Measurements from ENCODE around the gene C11orf21.

The C11orf21 gene

DNA sequence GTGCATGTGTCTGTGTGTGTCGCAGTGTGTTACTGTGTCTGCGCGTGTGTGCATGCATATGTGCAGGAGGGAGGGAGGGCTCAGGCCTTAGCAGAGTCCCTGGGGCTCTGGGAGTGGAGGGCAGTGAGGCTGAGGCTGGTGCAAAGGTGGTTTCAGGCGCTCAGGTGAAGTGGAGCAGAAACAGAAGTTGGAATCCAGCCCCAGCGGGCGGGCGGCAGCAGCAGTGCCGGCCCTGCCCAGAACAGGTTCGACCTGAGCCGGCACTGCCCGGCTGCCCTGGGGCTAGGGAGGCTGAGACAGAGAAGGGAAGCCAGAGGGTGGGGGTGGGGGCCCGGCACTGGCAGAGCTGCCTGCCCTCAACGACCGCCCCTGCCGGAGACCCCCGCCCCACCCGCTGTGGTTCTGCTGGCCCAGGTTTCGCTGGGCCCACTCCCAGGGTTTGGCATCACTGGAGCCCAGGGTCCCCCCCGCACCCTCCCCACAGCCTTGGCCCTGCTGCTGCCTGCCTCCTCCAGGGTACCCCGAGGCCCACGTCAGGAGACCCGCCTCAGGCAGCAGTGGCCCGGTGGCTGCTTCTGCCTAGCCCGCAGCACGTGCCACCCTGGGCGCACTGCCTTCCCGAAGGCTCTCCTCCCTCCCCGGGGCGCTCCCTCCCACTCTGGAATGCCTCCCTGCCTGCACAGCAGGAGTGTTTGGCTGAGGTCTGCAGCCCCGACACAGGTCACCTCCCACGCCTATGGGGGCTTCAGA is 44.6 kb downstream of the C11orf21 start:
- TF ChIP-seq, protein P1, sequence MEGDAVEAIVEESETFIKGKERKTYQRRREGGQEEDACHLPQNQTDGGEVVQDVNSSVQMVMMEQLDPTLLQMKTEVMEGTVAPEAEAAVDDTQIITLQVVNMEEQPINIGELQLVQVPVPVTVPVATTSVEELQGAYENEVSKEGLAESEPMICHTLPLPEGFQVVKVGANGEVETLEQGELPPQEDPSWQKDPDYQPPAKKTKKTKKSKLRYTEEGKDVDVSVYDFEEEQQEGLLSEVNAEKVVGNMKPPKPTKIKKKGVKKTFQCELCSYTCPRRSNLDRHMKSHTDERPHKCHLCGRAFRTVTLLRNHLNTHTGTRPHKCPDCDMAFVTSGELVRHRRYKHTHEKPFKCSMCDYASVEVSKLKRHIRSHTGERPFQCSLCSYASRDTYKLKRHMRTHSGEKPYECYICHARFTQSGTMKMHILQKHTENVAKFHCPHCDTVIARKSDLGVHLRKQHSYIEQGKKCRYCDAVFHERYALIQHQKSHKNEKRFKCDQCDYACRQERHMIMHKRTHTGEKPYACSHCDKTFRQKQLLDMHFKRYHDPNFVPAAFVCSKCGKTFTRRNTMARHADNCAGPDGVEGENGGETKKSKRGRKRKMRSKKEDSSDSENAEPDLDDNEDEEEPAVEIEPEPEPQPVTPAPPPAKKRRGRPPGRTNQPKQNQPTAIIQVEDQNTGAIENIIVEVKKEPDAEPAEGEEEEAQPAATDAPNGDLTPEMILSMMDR (conservative IDR thresholded peaks at IDR 0.05; ENCODE audit: low read depth), result no peak
- CTCF ChIA-PET, result no interaction called here
- POLR2A ChIA-PET (ENCODE audit: low non-redundant PET), result no interaction called here
- H3K27ac ChIP-seq, result peak overlapping the region; percentile 88
- DNase-seq (ENCODE audit: low spot score), result peak; percentile 69

DNA sequence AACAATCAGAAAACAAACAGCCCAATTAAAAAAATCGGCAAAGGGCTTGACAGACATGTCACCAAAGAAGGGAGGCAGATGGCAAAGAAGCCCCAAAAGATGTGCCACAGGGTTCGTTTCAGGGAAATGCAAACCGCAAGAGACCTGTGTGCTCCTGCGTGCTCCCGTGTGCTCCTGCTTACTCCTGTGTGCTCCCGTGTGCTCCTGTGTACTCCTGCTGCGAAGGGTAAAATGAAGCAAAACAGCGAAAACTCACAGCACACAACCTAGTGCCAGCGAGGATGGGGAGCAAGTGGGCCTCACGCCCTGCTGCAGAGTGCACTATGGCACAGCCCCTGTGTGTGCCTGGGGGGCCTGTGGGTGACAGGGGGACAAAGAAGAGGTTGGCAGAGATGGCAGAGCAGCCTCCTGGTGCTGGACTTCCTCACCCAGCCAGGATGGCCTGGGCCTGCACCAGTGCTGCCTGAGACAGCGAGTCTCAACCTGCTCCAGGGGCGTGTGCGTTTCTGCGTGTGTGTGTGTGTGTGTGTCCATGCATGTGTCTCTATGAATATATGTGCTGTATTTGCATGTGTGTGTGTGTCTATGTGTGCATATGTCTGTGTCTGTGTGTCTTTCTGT is 45.3 kb downstream of the C11orf21 start:
- ChIA-PET POLR2A (ENCODE audit: low non-redundant PET) (no interaction called here), CTCF (no interaction called here)
- H3K27ac ChIP-seq, result peak overlapping the region; percentile 88
- TF ChIP-seq, protein P1 (conservative IDR thresholded peaks at IDR 0.05; ENCODE audit: low read depth), result no peak
- peak; percentile 54 for DNase-seq (ENCODE audit: low spot score)

DNA sequence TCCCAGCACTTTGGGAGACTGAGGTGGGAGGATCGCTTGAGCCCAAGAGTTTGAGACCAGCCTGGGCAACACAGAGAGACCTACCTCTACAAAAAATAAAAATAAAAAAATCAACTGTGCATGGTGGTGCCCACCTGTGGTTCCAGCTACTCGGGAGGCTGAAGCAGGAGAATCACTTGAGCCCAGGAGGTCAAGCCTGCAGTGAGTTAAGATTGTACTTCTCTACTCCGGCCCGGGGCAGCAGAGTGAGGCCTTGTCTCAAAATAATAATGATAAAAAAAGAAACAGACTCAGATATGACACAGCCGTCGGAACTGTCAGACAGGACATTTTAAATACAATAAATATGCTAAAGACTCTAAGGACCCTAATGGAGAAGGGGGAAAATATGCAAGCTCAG is 49.7 kb downstream of the C11orf21 start:
- no peak overlapping the region for H3K27ac ChIP-seq
- ChIA-PET POLR2A (ENCODE audit: low non-redundant PET) (no interaction called here), CTCF (no interaction called here)
- DNase-seq (ENCODE audit: low spot score), result no peak
- TF ChIP-seq, protein P1 (conservative IDR thresholded peaks at IDR 0.05; ENCODE audit: low read depth), result no peak

- ChIA-PET CTCF (no interaction called here), POLR2A (ENCODE audit: low non-redundant PET) (no interaction called here)
- no peak overlapping the region for H3K27ac ChIP-seq
- TF ChIP-seq, protein P1 (conservative IDR thresholded peaks at IDR 0.05; ENCODE audit: low read depth), result no peak
- DNase-seq (ENCODE audit: low spot score), result no peak
These were observed 50.6 kb downstream of the C11orf21 start for GRCh38 chr11:2251138-2251537.

- ChIA-PET POLR2A (ENCODE audit: low non-redundant PET) (no interaction called here), CTCF (no interaction called here)
- TF ChIP-seq, protein P1 (conservative IDR thresholded peaks at IDR 0.05; ENCODE audit: low read depth), result no peak
- no peak overlapping the region for H3K27ac ChIP-seq
- DNase-seq (ENCODE audit: low spot score), result no peak
These were observed 51.2 kb downstream of the C11orf21 start for GRCh38 chr11:2250485-2250884.

GRCh38 chr11:2250041-2250440 is 51.7 kb downstream of the C11orf21 start:
- TF ChIP-seq, protein P1 (conservative IDR thresholded peaks at IDR 0.05; ENCODE audit: low read depth), result no peak
- no peak for DNase-seq (ENCODE audit: low spot score)
- POLR2A ChIA-PET (ENCODE audit: low non-redundant PET), result no interaction called here

More at GRCh38 chr11:2250041-2250440, 51.7 kb downstream of the C11orf21 start:
- CTCF ChIA-PET, result interaction anchor here (1.1 to 1.2 kb wide), 2 partner anchors 9 to 41 kb away, joined by 3 to 4 read pairs; no protein-coding TSS in a partner anchor
- H3K27ac ChIP-seq, result no peak overlapping the region

Data from RWPE1 (cell line).